HG03378 (cell line): ENCODE data around the gene ABHD16A.

Experiments used
- ATAC-seq: cut with Tn5 transposase; IDR thresholded peaks from one replicate; pipeline ENCODE4 v1.9.1; 2021; ENCODE audit warnings: mild to moderate bottlenecking, moderate library complexity; ENCODE audit not compliant: unreplicated experiment

The ABHD16A gene

GRCh38 chr6:31690231-31691077 lies 12.7 kb downstream of the ABHD16A start:
- ATAC-seq: no peak

GRCh38 chr6:31689249-31690110 lies 13.6 kb downstream of the ABHD16A start:
- no peak for ATAC-seq

GRCh38 chr6:31687860-31688693 lies 15.0 kb downstream of the ABHD16A start:
- no peak for ATAC-seq

DNA sequence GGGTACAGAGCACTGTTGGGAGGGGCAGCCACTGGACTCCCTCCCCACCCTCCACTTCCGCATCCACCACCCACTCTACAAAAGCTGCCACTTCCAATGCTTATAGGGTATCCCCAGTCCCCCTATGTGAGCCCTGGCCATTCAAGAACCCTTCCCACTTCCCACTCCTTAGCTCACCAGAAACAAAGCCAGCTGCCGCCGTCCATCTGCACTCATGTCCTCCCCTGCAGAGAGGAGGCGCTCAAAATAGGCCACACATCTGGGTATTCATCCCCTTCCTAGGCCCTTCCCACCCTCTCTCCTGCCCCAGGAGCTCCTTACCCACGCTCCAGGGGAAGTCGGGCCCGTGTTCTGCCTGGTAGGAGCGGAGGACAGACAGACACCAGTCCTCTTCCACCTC lies 15.8 kb downstream of the ABHD16A start:
- ATAC-seq: no peak

DNA sequence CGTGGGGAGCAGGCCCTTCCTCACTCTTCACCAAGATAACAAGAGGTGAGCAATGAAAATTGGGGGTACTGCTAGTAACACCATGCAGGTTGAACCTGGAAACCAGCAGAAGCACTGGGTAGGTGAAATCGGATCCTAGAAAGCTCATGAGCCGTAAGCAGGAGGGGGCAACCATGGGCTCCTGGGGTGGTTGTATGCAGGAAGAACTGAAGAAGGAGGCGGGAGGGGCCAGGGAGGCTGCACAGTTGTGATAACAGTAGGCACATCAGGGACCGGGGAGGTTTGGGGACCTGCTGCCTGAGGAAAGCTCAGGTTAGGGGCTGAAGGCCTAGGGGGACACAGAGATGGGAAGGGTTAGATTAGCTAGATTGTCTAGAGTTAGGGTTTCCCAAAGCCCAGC lies 16.6 kb downstream of the ABHD16A start:
- ATAC-seq: no peak

- ATAC-seq: no peak
Observed at GRCh38 chr6:31683591-31683990, 19.5 kb downstream of the ABHD16A start.

GRCh38 chr6:31681135-31681671 lies 21.9 kb downstream of the ABHD16A start:
- no peak for ATAC-seq

- ATAC-seq: no peak
Observed at GRCh38 chr6:31680226-31681134, 22.6 kb downstream of the ABHD16A start, which contains the start of gene LY6G5C. Gene LY6G5C, minus strand, starts transcription at chr6:31681067. Its CDS starts 694 bp downstream, at chr6:31680373.

- ATAC-seq: no peak
Observed at GRCh38 chr6:31677955-31678354, 25.2 kb downstream of the ABHD16A start.

DNA sequence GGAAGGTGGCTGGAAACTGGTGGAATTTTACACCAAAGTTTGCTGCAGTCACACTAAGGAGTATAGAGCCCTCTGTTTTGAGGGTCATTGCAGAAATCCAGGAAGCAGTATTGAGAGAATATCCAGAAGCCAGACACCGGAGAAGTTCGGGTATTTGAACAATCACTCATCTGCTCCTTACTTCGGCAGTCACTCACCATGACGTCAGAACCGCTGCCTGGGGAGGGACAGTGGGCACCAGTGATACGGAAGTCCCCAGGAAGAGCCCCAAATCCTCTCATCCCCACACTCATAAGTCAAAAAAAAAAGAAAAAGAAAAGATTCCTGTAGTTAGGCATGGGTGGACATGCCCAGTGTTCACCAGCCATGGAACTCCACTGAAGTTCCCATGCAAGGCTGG lies 26.2 kb downstream of the ABHD16A start:
- no peak for ATAC-seq

- ATAC-seq: no peak
Observed at GRCh38 chr6:31676322-31676903, 26.7 kb downstream of the ABHD16A start.

DNA sequence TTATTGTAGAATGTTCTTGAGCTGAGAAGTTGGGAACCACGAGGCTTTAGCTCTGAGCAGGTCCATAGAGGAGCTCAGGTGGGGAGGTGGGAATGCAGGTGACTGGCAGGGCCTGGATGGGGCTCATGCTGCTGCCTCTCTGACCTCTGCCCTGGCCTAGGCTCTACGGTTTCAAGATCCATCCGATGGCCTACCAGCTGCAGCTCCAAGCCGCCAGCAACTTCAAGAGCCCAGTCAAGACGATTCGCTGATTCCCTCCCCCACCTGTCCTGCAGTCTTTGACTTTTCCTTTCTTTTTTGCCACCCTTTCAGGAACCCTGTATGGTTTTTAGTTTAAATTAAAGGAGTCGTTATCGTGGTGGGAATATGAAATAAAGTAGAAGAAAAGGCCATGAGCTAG lies 33.4 kb downstream of the ABHD16A start, which contains the start of gene LY6G5B:
TSS of gene LY6G5B (plus strand) at position 301 of the 400 bp plus-strand sequence. CDS start 975 bp downstream, outside the sequence.
- no peak for ATAC-seq

GRCh38 chr6:31666337-31666965 lies 36.7 kb downstream of the ABHD16A start:
- no peak for ATAC-seq

GRCh38 chr6:31665501-31666336 lies 37.4 kb downstream of the ABHD16A start, which contains the start of gene CSNK2B:
Gene CSNK2B, plus strand, starts transcription at chr6:31666080. Its CDS starts 752 bp downstream, at chr6:31666832.
- ATAC-seq: peak; percentile 74

GRCh38 chr6:31664790-31665500 lies 38.2 kb downstream of the ABHD16A start, which contains the start of gene GPANK1:
Gene GPANK1, minus strand, starts transcription at chr6:31664997. Its CDS starts 519 bp downstream, at chr6:31664478.
- ATAC-seq: peak; percentile 46

DNA sequence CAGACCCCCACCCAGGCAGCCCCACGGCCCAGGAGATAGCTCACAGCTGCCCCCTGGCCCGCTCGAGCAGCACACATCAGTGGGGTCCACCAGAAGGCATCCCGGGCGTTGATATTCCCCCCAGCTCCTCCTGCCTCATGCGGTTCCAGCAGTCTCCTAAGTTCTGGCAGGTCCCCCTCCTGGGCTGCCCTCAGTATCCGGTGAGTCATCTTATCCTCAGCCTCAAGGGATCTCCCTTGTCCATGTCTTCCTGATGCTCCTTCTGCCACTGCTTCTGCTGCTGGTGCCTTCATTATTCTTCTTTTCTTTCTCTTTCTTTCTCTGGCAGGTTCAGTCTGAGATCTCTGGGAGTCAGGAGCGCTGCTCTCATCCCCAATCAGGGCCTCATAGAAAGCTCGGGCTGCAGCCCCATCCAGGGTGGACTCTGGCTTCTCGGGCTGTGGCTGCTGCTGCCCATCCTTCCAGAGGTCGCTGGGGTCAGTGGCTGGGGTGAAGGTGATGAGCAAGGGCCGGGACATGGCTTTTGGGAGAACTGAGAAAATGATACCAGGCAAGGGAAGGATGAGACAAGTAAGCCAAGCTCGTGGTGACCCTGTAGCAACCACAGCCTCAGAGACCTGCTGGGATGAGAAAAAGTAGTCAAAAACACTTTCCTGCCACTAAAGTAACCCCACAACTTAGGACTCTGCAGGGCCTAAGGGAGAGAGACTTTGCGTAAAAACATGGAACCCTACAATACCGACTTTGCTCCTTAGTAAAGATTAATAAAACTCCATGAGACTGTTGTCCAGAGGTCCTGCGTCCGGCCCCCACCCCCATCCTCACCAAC lies 38.9 kb downstream of the ABHD16A start:
- no peak for ATAC-seq
